LNCAP (cell line): ENCODE measurements around the gene CHI3L2.

Source experiments
- TF ChIP-seq, protein P1 (sequence below): fragments of 450-650 bp; IDR thresholded peaks from 2 replicates; pipeline ENCODE4 v1.5.1; 2017; ENCODE audit warnings: mild to moderate bottlenecking

Gene CHI3L2

DNA sequence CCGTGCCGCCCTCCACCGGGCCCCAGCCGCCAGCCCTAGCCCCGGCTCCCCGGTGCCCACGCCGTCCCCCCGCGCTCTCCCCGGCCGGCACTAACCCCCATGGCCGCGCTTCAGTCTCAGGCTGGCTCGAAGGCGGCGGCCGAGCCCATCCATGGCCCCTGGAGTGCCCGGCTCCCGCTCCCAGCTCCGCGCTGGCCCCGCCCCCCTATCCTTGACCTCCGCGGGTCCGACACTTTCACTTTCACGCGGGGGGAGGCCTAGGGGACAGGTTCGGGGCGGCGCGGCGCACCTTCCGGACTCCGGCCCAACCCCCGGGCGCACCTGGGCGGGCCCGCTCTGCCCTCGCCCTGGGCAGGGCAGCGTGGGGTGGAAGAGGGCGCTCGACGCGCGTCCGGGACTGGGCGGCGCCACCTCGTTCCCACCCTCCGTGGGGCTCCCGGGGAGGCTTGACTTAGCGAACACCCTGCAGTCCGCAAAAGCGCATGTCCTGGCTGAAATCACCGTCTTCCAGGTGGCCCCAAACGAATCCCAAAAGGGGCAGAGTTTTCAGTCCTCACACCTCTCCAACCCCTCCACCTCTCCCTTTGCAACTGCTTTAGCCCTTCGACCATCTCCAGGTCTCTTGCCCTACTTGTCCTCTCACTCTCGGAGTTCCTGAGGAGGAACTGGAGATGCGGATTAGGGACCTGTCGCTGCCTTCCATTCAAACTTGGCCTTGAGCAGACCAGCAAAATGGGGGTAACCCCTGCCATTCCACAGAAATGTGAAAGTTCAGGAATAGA lies 23.1 kb upstream of the CHI3L2 start:
- TF ChIP-seq, protein P1, sequence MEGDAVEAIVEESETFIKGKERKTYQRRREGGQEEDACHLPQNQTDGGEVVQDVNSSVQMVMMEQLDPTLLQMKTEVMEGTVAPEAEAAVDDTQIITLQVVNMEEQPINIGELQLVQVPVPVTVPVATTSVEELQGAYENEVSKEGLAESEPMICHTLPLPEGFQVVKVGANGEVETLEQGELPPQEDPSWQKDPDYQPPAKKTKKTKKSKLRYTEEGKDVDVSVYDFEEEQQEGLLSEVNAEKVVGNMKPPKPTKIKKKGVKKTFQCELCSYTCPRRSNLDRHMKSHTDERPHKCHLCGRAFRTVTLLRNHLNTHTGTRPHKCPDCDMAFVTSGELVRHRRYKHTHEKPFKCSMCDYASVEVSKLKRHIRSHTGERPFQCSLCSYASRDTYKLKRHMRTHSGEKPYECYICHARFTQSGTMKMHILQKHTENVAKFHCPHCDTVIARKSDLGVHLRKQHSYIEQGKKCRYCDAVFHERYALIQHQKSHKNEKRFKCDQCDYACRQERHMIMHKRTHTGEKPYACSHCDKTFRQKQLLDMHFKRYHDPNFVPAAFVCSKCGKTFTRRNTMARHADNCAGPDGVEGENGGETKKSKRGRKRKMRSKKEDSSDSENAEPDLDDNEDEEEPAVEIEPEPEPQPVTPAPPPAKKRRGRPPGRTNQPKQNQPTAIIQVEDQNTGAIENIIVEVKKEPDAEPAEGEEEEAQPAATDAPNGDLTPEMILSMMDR: no peak

DNA sequence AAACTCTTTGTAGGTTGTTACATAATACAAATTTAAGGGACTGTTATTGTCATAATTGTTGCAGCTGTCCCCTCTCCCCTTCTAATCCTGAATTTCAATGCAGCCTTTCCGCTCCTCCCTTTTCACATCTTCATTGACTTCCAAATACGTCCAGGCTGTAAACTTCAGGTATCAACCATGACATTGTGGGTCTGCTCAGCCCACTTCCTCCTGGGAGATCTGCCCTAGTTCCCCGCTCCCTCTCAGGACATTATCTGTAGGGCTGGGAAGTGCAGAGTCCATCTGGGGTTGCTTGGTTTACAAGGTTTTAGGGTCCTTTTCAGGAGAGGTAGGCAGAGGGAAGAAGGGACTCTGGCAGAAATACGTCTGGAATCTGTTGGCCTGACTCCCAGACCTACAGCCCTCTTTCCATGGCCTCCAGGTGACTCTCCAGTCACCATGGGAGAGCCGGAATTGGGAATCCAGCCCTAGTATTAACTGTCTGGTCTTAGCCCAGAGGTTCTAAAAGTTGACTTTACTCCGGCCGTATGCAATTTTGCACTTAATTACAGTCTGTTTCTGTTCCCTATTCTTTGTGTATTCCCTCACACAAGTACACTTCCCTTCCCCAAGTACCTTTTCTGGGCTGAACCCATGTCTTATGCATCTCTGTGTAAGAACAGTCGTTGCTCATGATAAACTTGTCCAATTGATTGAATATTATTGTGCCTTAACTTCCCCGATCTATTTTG lies 22.4 kb upstream of the CHI3L2 start:
- TF ChIP-seq, protein P1: no peak

DNA sequence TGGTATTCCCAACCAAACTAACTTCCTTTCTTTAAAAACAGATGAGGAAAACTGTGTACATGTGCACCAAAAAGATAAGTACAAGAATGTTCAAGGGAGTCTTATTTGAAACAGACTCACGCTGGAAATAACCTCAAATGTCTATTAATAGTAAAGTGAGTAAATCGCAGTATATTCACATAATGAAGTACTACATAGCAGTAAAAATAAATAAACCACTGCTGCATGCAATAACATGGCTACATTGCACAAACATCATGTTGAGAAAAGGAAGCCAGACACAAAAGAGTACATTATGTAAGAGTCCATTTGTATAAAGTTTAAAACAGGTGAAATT lies 21.8 kb upstream of the CHI3L2 start:
- TF ChIP-seq, protein P1: no peak

- TF ChIP-seq, protein P1: no peak
Measured at GRCh38 chr1:111208921-111209320, 18.6 kb upstream of the CHI3L2 start.

DNA sequence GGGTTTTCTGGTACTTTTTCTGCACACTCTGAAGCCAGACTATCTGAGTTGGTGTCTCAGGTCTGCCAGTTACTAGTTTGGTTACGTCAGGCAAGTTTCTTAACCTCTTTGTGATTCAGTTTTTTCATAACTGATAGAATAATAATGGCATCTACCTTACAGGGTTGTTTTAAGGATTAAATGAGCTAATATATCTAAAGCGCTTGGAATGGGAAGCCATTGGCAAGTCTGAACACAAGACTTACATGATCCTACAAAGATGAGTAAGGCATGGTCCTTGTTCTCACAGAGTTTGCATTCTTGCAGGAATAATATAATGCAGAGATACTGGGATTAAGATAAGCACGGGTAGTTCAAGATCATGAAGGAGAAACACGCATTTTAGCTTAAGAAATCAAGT lies 17.9 kb upstream of the CHI3L2 start:
- TF ChIP-seq, protein P1: no peak

DNA sequence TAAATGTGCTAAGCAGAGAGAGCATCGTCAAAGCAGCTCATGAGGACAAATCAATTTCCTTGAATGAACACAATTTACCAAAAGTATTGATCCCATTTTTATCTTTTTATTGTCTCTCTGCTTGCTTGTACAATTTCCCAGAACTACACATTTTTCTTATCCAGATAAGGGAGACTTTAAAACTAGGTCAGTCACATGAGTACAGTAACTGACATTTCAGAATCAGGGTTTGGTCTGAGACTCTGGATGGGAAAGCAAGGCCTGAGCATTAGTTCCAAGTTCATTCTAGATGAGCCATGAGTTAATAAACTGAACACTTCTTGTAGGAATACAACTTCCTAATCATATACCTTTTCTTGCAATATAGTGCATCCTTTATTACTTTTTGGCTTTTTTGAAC lies 15.6 kb upstream of the CHI3L2 start:
- TF ChIP-seq, protein P1: no peak

GRCh38 chr1:111212634-111213335 lies 14.7 kb upstream of the CHI3L2 start:
- TF ChIP-seq, protein P1: no peak
